HepG2 (cell line): Measurements from ENCODE around the gene HLCS. TPM values are rescaled to one million over a fixed set of nuclear protein-coding genes. Genes with fewer than 3 reads are reported as not detected.

Experiments used
- CREM ChIP-seq, 2 experiments: sonication (generic) in 1 of 2; formaldehyde crosslinking in 1 of 2; IDR thresholded peaks; 2 replicates each; pipeline versions ENCODE4 v1.4.0 to v1.6.1; 2016 to 2020; ENCODE audit warnings: antibody characterized with exemption in 1 of 2, mild to moderate bottlenecking in 1 of 2, missing genetic modification reagents in 1 of 2
- STAG1 ChIP-seq: sonication (generic); formaldehyde crosslinking; IDR thresholded peaks from 2 replicates; pipeline ENCODE4 v1.4.0; 2020; ENCODE audit warnings: missing genetic modification reagents
- ZNF235 ChIP-seq: sonication (generic); formaldehyde crosslinking; IDR thresholded peaks from 2 replicates; pipeline ENCODE4 v1.8.1; 2023; ENCODE audit warnings: mild to moderate bottlenecking, missing genetic modification reagents, borderline replicate concordance
- ZZZ3 ChIP-seq: sonication (generic); formaldehyde crosslinking; IDR thresholded peaks from 2 replicates; pipeline ENCODE4 v1.4.0; 2020; ENCODE audit warnings: missing genetic modification reagents, mild to moderate bottlenecking, borderline replicate concordance
- polyA plus RNA-seq, 8 experiments: library from polyadenylated mRNA; depleted of rRNA in 3 of 8; stranded (reverse) in 7 of 8; unstranded in 1 of 8; fragments of >200 nt; fragmentation: Illumina TruSeq in 4 of 8; extraction: Trizol in 4 of 8; gene quantifications; 2 replicates each; pipeline versions ENCODE4 v1.2.1 to v1.2.3, GENCODE V29; 2011 to 2016; ENCODE audit warnings: low read depth in 4 of 8, missing spikeins in 1 of 8, mixed read lengths in 1 of 8; ENCODE audit not compliant: insufficient read depth in 1 of 8
- total RNA-seq, 5 experiments: library from RNA; depleted of rRNA; stranded (reverse); fragments of >200 nt; fragmentation: Illumina TruSeq; extraction: Trizol; gene quantifications; 2 replicates each; pipeline ENCODE4 v1.2.3, GENCODE V29; 2016; ENCODE audit warnings: low read depth in 1 of 5
- TF ChIP-seq, protein P1 (sequence below): sonication (generic); formaldehyde crosslinking; IDR thresholded peaks from 2 replicates; pipeline ENCODE4 v1.4.0; 2020; ENCODE audit warnings: missing genetic modification reagents, mild to moderate bottlenecking, borderline replicate concordance
- TF ChIP-seq, protein P2 (sequence below), 2 experiments: sonication (generic) in 1 of 2; formaldehyde crosslinking in 1 of 2; IDR thresholded peaks; 2 replicates each; pipeline versions ENCODE4 v1.4.0 to v1.6.1; 2016 to 2020; ENCODE audit warnings: borderline replicate concordance in 1 of 2, low read depth in 1 of 2, mild to moderate bottlenecking in 1 of 2, missing genetic modification reagents in 1 of 2
- TF ChIP-seq, protein P3 (sequence below), 2 experiments: sonication (generic) in 1 of 2; formaldehyde crosslinking in 1 of 2; IDR thresholded peaks; 2 replicates each; pipeline versions ENCODE4 v1.6.1 to v1.9.0; 2014 to 2022; ENCODE audit warnings: antibody characterized with exemption in 1 of 2, borderline replicate concordance in 1 of 2, inconsistent platforms in 1 of 2, low read depth in 1 of 2, missing genetic modification reagents in 1 of 2

Gene HLCS
- total and polyA plus RNA-seq, 2 of the 13 experiments (the other 11 are each of a cell fraction or from before 2014, with no cell fraction given): 7.9 to 12.3 TPM

DNA sequence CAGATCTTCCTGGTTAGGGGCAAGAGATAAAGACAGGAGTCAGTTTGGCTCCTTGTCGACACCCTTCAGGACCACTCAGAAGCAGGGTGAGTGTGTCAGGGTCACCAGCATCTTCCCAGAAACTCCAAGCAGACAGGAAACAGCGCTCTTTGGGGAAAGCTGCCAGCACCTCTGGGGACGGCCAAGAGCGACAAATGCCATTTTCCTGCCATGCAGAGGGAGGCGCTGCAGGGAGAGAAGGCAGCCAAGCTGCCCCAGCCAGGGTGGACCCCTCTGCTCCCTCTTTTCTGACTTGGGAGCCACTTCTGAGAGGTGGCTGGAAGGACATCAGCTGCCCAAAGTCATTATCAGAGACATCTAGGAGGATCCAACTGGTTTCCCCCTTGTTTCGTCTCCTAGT lies 238.6 kb downstream of the HLCS start (continued):
- no peak for TF ChIP-seq ZNF235 (CRISPR knock-in tag)
- TF ChIP-seq STAG1: no peak
- TF ChIP-seq, protein P1, sequence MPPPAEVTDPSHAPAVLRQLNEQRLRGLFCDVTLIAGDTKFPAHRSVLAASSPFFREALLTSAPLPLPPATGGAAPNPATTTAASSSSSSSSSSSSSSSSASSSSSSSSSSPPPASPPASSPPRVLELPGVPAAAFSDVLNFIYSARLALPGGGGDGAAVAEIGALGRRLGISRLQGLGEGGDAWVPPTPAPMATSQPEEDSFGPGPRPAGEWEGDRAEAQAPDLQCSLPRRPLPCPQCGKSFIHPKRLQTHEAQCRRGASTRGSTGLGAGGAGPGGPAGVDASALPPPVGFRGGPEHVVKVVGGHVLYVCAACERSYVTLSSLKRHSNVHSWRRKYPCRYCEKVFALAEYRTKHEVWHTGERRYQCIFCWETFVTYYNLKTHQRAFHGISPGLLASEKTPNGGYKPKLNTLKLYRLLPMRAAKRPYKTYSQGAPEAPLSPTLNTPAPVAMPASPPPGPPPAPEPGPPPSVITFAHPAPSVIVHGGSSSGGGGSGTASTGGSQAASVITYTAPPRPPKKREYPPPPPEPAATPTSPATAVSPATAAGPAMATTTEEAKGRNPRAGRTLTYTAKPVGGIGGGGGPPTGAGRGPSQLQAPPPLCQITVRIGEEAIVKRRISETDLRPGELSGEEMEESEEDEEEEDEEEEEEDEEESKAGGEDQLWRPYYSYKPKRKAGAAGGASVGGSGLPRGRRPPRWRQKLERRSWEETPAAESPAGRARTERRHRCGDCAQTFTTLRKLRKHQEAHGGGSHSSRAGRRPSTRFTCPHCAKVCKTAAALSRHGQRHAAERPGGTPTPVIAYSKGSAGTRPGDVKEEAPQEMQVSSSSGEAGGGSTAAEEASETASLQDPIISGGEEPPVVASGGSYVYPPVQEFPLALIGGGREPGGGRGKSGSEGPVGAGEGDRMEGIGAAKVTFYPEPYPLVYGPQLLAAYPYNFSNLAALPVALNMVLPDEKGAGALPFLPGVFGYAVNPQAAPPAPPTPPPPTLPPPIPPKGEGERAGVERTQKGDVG (CRISPR knock-in tag): no peak
- TF ChIP-seq ZZZ3 (CRISPR knock-in tag): no peak
- no peak for TF ChIP-seq CREM (IDR thresholded peaks at IDR 0.05)
- no peak for TF ChIP-seq CREM (CRISPR knock-in tag; IDR thresholded peaks at IDR 0.05)
- TF ChIP-seq, protein P2, sequence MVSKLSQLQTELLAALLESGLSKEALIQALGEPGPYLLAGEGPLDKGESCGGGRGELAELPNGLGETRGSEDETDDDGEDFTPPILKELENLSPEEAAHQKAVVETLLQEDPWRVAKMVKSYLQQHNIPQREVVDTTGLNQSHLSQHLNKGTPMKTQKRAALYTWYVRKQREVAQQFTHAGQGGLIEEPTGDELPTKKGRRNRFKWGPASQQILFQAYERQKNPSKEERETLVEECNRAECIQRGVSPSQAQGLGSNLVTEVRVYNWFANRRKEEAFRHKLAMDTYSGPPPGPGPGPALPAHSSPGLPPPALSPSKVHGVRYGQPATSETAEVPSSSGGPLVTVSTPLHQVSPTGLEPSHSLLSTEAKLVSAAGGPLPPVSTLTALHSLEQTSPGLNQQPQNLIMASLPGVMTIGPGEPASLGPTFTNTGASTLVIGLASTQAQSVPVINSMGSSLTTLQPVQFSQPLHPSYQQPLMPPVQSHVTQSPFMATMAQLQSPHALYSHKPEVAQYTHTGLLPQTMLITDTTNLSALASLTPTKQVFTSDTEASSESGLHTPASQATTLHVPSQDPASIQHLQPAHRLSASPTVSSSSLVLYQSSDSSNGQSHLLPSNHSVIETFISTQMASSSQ (IDR thresholded peaks at IDR 0.05; ENCODE audit: low read depth): no peak
- TF ChIP-seq, protein P2 (CRISPR knock-in tag; IDR thresholded peaks at IDR 0.05; ENCODE audit: borderline replicate concordance): no peak
- TF ChIP-seq, protein P3, sequence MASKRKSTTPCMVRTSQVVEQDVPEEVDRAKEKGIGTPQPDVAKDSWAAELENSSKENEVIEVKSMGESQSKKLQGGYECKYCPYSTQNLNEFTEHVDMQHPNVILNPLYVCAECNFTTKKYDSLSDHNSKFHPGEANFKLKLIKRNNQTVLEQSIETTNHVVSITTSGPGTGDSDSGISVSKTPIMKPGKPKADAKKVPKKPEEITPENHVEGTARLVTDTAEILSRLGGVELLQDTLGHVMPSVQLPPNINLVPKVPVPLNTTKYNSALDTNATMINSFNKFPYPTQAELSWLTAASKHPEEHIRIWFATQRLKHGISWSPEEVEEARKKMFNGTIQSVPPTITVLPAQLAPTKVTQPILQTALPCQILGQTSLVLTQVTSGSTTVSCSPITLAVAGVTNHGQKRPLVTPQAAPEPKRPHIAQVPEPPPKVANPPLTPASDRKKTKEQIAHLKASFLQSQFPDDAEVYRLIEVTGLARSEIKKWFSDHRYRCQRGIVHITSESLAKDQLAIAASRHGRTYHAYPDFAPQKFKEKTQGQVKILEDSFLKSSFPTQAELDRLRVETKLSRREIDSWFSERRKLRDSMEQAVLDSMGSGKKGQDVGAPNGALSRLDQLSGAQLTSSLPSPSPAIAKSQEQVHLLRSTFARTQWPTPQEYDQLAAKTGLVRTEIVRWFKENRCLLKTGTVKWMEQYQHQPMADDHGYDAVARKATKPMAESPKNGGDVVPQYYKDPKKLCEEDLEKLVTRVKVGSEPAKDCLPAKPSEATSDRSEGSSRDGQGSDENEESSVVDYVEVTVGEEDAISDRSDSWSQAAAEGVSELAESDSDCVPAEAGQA (IDR thresholded peaks at IDR 0.05; ENCODE audit: low read depth): no peak
- TF ChIP-seq, protein P3 (CRISPR knock-in tag; IDR thresholded peaks at IDR 0.05; ENCODE audit: borderline replicate concordance): no peak
